ENCODE measurements around the gene TTLL9. TPM values are rescaled to one million over a fixed set of nuclear protein-coding genes. Genes with fewer than 3 reads are reported as not detected.

TTLL9 gene
- total RNA-seq, 1 experiment from 2014 or later, result not detected

DNA sequence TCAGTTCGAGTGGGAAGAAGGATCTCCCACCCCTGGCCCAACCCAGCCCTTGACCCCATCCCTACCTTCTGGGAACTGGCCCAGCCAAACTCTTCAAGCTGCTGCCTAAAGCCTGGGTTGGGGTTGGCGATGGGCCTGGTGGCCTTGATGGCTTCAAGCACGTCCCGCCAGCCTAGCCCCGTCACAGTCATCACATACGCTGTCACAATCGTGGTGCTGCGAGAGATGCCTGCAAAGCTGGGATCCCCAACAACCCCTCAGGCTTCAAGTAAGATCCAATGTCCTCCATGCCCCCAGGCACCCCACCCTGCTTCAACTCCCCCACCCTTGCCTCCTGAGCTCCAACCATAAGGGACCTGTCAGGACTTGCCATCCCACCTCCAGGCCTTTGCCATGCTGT is 7.9 kb upstream of the TTLL9 start:
- Histone ChIP-seq H3K36me3 (ENCODE audit: insufficient read depth, low read length, poor library complexity, severe bottlenecking) (no peaks in the 10 kb centered on the region), H3K4me3 (ENCODE audit: low read depth, low read length, poor library complexity, severe bottlenecking) (no peak overlapping the region), H3K4me1 (ENCODE audit: insufficient read depth, low read length, poor library complexity, severe bottlenecking) (peaks cover 4% of the 10 kb centered on the region), H3K9me3 (ENCODE audit: low read depth, low read length, poor library complexity, severe bottlenecking) (no peaks in the 10 kb centered on the region), H3K27ac (ENCODE audit: low read depth, low read length, poor library complexity, severe bottlenecking) (no peak overlapping the region), H3K27me3 (replicated peaks; ENCODE audit: insufficient read depth, low read depth, low read length, poor library complexity) (peaks cover 43% of the 10 kb centered on the region)
- DNase-seq (ENCODE audit: low spot score), result no peak
- CTCF ChIA-PET, result no interaction called here
- POLR2A ChIA-PET (ENCODE audit: low non-redundant PET), result interaction anchor here (0.7 kb wide), 1 partner anchor 12 kb away, joined by 3 read pairs; no protein-coding TSS in a partner anchor
- BruUV-seq (replicated peaks), result no TSS peak
- TF ChIP-seq, protein P1, sequence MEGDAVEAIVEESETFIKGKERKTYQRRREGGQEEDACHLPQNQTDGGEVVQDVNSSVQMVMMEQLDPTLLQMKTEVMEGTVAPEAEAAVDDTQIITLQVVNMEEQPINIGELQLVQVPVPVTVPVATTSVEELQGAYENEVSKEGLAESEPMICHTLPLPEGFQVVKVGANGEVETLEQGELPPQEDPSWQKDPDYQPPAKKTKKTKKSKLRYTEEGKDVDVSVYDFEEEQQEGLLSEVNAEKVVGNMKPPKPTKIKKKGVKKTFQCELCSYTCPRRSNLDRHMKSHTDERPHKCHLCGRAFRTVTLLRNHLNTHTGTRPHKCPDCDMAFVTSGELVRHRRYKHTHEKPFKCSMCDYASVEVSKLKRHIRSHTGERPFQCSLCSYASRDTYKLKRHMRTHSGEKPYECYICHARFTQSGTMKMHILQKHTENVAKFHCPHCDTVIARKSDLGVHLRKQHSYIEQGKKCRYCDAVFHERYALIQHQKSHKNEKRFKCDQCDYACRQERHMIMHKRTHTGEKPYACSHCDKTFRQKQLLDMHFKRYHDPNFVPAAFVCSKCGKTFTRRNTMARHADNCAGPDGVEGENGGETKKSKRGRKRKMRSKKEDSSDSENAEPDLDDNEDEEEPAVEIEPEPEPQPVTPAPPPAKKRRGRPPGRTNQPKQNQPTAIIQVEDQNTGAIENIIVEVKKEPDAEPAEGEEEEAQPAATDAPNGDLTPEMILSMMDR (conservative IDR thresholded peaks at IDR 0.05; ENCODE audit: low read depth, low read length), result no peak
- TF ChIP-seq EZH2 (IDR thresholded peaks at IDR 0.05; ENCODE audit: borderline replicate concordance, low read depth, low read length, poor library complexity, severe bottlenecking), result no peak
- intact Hi-C loops (cut with micrococcal nuclease; ENCODE audit: unreplicated experiment), result no loop called here

DNA sequence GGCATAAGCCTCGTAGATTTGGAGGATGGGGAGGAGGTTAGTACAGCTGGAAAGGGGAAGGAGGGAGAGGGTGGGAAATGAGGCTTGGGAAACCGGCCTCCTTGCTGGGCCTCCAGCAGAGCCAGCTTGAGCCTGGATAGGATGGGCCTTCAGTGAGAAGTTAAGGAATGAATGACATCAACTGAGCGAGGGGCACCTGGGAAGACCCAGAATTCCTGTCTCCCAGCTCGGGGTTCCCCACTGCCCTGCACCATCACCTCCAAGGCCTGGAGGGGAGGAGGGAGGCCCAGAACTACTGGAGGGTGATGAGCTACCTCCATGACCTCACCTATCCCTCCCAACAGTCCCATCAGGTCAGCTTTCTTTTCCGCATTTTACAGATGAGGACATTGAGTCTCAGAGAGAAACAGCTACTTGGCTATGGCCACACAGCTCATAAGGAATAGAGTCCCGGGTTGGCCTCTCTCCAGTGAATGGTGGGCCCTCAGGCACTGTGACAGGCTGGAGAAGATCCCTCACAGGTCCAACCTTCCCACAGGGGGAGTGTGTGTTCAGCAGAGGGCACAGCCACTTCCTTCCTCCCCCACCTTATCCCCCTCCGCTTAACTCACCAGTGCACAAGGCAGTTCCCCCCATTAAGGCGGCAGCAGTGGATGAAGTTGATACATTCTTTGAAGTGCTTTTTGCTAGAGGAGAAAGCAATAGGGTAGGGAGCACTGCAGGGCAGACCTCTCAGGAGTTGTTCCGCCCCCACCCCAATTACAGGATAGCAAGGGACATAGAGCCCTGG is 6.9 kb upstream of the TTLL9 start:
- Histone ChIP-seq H3K4me1 (ENCODE audit: insufficient read depth, low read length, poor library complexity, severe bottlenecking) (peaks cover 4% of the 10 kb centered on the region), H3K27ac (ENCODE audit: low read depth, low read length, poor library complexity, severe bottlenecking) (no peak overlapping the region), H3K27me3 (replicated peaks; ENCODE audit: insufficient read depth, low read depth, low read length, poor library complexity) (peaks cover 36% of the 10 kb centered on the region), H3K36me3 (ENCODE audit: insufficient read depth, low read length, poor library complexity, severe bottlenecking) (no peaks in the 10 kb centered on the region), H3K4me3 (ENCODE audit: low read depth, low read length, poor library complexity, severe bottlenecking) (no peak overlapping the region), H3K9me3 (ENCODE audit: low read depth, low read length, poor library complexity, severe bottlenecking) (no peaks in the 10 kb centered on the region)
- CTCF ChIA-PET, result interaction anchor here (1.0 kb wide), 1 partner anchor 16 kb away, joined by 3 read pairs; no protein-coding TSS in a partner anchor
- no TSS peak for BruUV-seq (replicated peaks)
- POLR2A ChIA-PET (ENCODE audit: low non-redundant PET), result no interaction called here
- no peak for DNase-seq (ENCODE audit: low spot score)
- TF ChIP-seq, protein P1 (conservative IDR thresholded peaks at IDR 0.05; ENCODE audit: low read depth, low read length), result no peak
- TF ChIP-seq EZH2 (IDR thresholded peaks at IDR 0.05; ENCODE audit: borderline replicate concordance, low read depth, low read length, poor library complexity, severe bottlenecking), result no peak
- intact Hi-C loops (cut with micrococcal nuclease; ENCODE audit: unreplicated experiment), result no loop called here

DNA sequence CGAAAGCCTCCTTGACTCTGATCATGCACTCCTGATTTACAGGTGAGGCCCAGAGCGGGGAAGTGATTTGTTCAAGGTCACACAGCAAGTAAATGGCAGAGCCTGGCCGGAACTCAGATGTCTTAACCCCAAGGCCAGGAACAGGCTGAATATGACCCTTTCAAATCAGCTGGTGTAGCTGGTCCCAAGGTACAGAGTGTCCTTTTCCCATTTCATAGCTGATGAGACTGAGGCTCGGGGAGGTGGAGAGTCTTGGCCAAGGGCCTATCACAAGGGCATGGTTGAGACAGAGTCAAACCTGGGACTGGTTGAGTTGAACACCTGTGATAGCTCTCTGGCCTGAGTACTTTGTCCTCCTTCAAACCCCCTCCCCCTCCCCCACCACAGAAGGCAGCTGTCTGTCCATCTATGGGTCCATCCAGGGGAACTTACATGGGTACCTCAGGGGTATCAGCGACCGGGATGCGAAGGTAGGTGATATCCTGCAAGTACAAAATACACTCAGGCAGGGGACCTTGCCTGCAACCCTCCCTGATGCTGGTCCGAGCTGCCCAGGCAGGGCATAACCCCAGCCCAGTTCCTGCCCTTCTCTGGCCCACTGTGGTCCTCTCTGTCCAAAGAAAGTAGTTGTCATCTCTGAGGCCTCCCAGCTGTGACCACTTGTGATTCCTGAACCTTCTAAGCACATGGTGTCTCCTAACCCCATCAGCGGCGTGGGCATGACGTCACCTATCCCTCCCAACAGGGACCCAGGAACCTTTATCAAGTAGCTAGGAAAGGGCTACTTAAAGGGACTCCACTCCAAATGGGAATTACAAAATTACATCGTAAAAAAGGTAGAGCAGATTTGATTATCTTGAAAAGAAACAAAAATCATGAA is 5.7 kb upstream of the TTLL9 start:
- H3K4me1 ChIP-seq (ENCODE audit: insufficient read depth, low read length, poor library complexity, severe bottlenecking), result peaks cover 4% of the 10 kb centered on the region
- no peak for DNase-seq (ENCODE audit: low spot score)
- no peak overlapping the region for H3K4me3 ChIP-seq (ENCODE audit: low read depth, low read length, poor library complexity, severe bottlenecking)
- no peaks in the 10 kb centered on the region for H3K36me3 ChIP-seq (ENCODE audit: insufficient read depth, low read length, poor library complexity, severe bottlenecking)
- BruUV-seq (replicated peaks), result no TSS peak
- H3K27ac ChIP-seq (ENCODE audit: low read depth, low read length, poor library complexity, severe bottlenecking), result no peak overlapping the region
- intact Hi-C loops (cut with micrococcal nuclease; ENCODE audit: unreplicated experiment), result no loop called here
- no peaks in the 10 kb centered on the region for H3K9me3 ChIP-seq (ENCODE audit: low read depth, low read length, poor library complexity, severe bottlenecking)
- ChIA-PET CTCF (interaction anchor here (0.5 kb wide), 1 partner anchor 12 kb away, joined by 3 read pairs; no protein-coding TSS in a partner anchor), POLR2A (ENCODE audit: low non-redundant PET) (no interaction called here)
- H3K27me3 ChIP-seq (replicated peaks; ENCODE audit: insufficient read depth, low read depth, low read length, poor library complexity), result peaks cover 35% of the 10 kb centered on the region
- no peak for TF ChIP-seq EZH2 (IDR thresholded peaks at IDR 0.05; ENCODE audit: borderline replicate concordance, low read depth, low read length, poor library complexity, severe bottlenecking)
- TF ChIP-seq, protein P1 (conservative IDR thresholded peaks at IDR 0.05; ENCODE audit: low read depth, low read length), result no peak
